Peyer's patch (tissue), 4 donors: ENCODE data around the gene MYH11.

Source experiments
- POLR2A ChIP-seq, 2 donors: fragments of 450-650 bp; IDR thresholded peaks; one replicate each; pipeline ENCODE4 v1.5.1; 2017; ENCODE audit warnings: antibody characterized with exemption in 2 of 2, mild to moderate bottlenecking in 2 of 2, moderate library complexity in 2 of 2
- TF ChIP-seq, protein P1 (sequence below), 6 experiments: fragments of 450-650 bp in 4 of 6; fragments of 200-600 bp in 2 of 6; sonication (generic) in 1 of 6; IDR thresholded peaks; one replicate each; pipeline ENCODE4 v1.5.1; 2017 to 2019; ENCODE audit warnings: antibody characterized with exemption in 6 of 6, mild to moderate bottlenecking in 3 of 6, moderate library complexity in 1 of 6

DNA sequence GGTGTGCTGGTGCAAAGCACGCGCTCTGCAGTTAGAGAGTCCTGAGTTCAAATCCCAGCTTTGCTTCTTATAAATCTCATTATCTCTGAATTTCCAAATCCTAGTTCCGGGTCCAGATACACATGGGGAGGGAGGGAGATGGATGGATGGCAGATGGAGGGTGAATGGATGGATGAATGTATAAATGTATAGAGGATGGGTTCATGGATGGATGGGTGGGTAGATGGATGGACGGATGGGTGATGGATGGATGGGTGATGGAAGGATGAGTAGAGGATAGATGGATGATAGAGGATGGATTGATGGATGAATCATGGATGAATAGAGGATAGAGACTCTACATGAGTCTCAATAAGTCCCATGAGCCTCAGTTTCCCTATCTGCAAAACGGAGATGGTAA lies 89.9 kb downstream of the MYH11 start:
- TF ChIP-seq, protein P1, sequence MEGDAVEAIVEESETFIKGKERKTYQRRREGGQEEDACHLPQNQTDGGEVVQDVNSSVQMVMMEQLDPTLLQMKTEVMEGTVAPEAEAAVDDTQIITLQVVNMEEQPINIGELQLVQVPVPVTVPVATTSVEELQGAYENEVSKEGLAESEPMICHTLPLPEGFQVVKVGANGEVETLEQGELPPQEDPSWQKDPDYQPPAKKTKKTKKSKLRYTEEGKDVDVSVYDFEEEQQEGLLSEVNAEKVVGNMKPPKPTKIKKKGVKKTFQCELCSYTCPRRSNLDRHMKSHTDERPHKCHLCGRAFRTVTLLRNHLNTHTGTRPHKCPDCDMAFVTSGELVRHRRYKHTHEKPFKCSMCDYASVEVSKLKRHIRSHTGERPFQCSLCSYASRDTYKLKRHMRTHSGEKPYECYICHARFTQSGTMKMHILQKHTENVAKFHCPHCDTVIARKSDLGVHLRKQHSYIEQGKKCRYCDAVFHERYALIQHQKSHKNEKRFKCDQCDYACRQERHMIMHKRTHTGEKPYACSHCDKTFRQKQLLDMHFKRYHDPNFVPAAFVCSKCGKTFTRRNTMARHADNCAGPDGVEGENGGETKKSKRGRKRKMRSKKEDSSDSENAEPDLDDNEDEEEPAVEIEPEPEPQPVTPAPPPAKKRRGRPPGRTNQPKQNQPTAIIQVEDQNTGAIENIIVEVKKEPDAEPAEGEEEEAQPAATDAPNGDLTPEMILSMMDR (IDR thresholded peaks at IDR 0.05), result no peak
- no peak for TF ChIP-seq POLR2A (IDR thresholded peaks at IDR 0.05)
